Activated CD8-positive, alpha-beta memory T cell treated with anti-CD3 and anti-CD28 coated beads, Interleukin-2, amount 50 U/mL, for 1 hour (primary cell): ENCODE results near the gene CD209.
"Not testable (repeated sequence)": the region's sequence is repeated elsewhere in the genome, so short reads cannot be mapped to it uniquely, and the experiment has no call there.

Experiments
- DNase-seq: peaks from one replicate; pipeline ENCODE4 v3.0.0-alpha.2; 2020; ENCODE audit errors: extremely low read depth

CD209 gene

GRCh38 chr19:7767487-7767886, 20.2 kb upstream of the CD209 start:
- no peak for DNase-seq

DNA sequence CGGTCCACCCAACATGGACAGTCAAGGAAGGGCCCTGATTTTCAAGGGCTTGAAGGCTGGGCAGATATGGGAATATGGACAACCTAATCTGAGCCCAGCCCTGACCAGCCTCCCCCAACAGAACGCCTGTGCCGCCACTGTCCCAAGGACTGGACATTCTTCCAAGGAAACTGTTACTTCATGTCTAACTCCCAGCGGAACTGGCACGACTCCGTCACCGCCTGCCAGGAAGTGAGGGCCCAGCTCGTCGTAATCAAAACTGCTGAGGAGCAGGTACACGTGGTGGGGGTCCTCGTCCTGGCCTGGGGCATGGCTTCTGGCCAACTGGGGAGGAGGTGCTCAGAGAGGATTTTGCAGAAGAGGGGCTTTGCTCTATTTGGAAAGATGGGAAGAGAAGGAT, 19.2 kb upstream of the CD209 start:
- no peak for DNase-seq

GRCh38 chr19:7765043-7765442, 17.7 kb upstream of the CD209 start:
- DNase-seq, result not testable (repeated sequence)

GRCh38 chr19:7764157-7764556, 16.8 kb upstream of the CD209 start:
- not testable (repeated sequence) for DNase-seq

GRCh38 chr19:7763696-7764095, 16.4 kb upstream of the CD209 start:
- no peak for DNase-seq

- DNase-seq, result no peak
These were observed 15.5 kb upstream of the CD209 start, which contains the start of gene CLEC4M for GRCh38 chr19:7762719-7763293. CLEC4M (plus strand) TSS chr19:7763243; CDS start chr19:7763267, 24 bp downstream.

- DNase-seq, result no peak
These were observed 11.8 kb upstream of the CD209 start for GRCh38 chr19:7759156-7759555.

- no peak for DNase-seq
These were observed 10.0 kb upstream of the CD209 start for GRCh38 chr19:7757358-7757757.

GRCh38 chr19:7756258-7756657, 8.9 kb upstream of the CD209 start:
- DNase-seq, result no peak

- DNase-seq, result no peak
These were observed 3.9 kb upstream of the CD209 start for GRCh38 chr19:7751157-7751783.

DNA sequence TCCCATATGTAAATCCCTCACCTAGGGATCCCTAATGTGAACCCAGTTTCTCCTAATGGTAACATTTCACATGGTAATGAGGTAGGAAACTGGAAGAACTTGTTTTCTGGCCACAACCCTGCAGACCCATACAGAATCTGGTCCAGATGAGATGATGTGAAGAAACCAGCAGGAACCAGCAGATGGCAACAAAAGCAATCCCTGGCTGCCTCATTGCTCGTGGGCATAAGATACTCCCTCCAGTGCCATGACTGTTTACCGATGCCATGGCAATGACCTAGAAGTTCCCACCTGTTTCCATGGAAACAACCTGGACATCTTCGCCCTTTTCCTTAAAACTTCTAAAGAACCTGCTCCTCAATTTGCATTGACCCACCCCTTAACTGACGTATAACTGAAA, 1.4 kb upstream of the CD209 start:
- no peak for DNase-seq

GRCh38 chr19:7748171-7748570, 837 bp upstream of the CD209 start:
- no peak for DNase-seq

GRCh38 chr19:7746306-7746705, 1.0 kb downstream of the CD209 start:
- DNase-seq, result not testable (repeated sequence)

- no peak for DNase-seq
These were observed 2.3 kb downstream of the CD209 start for GRCh38 chr19:7744871-7745650.

DNA sequence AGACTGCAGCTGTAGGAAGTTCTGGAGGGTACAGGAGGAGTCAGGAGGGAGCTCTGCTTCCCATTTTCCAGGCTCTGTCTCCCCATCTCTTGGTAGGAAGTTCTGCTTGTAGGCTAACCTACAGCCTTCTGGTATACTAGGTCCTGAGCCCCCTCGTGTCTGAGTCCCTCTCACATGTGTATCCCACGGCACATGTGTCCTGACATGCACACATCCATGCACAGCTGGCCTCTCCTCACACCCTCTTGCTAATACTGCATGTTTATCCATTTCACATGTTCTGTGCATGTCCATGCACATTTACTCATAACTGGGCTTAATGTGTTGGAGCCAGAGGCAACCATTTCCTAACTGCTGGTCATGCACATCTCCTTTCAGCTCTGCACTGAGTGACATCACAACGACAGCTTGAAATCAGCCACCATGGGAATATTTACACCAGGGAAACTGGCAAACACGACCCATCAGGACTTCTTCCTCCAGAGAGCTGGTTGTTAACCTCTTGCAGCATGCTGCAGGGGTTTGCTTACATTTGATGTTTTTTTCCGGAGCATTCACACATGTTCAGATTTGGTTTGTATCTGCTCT, 3.0 kb downstream of the CD209 start:
- no peak for DNase-seq

DNA sequence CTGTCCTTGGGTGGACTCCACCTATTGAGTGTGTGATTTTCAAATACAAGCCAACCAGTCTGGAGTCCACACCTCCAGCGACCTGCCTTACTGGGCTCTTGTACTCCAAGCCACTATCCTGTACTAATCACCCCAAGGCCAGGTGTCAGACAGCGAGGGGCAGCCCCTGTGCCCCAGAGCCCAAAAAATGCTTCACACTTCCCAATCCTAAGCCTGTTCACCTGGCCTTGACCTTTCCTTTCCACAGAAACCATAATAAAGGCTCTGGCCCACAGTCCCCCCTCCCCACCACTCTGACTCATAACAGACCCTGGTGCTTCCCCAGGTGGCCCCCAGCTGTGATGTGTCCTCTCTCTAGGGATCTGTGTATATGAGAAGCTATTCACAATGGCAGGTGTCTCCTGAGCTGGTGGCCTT, 3.9 kb downstream of the CD209 start:
- DNase-seq, result no peak

- no peak for DNase-seq
These were observed 4.3 kb downstream of the CD209 start for GRCh38 chr19:7742991-7743390.

- no peak for DNase-seq
These were observed 4.8 kb downstream of the CD209 start for GRCh38 chr19:7742575-7742974.

DNA sequence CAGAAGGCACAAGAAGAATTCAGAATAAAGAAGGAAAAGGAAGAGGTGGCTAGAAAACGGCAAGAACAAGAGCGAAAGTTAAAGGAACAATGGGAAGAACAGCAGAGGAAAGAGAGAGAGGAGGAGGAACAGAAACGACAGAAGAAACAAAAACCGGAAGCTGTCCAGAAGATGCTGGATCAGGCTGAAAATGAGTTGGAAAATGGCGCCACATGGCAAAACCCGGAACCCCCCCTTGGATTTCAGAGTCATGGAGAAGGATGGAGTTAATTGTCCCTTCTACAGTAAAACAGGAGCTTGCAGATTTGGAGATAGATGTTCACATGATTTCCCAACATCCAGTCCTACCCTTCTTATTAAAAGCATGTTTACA, 6.7 kb downstream of the CD209 start:
- DNase-seq, result no peak

DNA sequence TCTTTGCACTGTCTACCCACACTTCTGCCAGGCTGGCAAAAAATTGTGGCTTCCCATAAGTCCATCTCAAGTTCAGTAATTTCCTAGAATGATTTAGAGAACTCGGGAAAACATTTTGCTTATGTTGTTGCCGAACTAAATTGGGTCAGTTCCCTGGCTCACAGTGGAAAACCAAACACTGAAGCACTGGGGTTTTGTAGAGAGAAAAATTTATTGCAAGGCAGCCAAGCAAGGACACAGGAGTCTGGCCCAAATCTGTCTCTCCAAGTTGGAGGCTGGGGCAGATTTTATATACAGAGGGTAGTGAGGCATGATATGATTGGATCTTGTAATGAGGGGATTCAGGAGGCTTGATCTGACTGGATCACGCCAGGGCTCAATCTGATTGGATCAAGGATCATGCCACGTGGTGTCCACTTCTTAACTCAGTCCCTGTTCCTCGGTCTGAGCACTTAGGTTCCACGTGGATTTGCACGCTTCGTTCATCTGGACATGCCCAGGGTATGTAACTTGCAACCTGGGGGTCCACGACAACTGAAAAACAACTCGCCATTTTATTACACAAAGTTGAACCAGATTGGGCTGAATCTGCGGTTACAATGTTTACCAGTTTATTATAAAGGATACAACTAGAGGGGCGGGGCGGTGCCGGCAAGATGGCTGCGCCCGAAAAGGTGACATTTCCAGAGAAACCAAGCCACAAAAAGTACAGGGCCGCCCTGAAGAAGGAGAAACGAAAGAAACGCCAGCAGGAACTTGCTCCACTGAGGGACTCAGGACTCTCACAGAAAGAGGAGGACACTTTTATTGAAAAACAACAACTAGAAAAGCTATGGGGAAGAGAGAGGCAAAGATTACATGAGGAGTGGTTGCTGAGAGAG, 7.3 kb downstream of the CD209 start:
- no peak for DNase-seq

DNA sequence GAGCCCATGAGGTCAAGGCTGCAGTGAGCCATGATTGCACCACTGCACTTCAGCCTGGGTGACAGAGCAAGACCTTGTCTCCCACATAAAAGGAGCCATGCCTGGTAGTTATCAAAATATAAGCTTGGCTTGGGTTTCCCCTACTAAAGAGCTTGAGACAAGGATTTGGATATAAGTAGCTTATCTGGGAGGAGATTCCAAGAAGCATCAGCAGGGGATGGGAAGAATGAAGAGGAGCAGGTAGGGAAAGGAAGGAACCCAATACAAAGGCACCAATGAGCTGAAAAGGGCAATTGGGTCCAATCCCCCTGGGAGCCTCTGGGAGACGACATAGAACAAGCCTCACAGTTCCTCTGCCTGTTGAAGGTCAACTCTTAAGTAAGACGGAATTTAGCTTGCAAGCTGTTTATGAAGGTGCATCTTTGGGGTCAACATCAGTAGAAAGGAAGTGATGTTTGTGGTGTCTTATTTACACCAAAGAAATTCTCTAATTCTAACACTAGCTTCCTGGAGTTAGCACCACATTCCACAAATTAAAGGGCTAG, 8.1 kb downstream of the CD209 start:
- DNase-seq, result no peak
